ENCODE results near the gene TXNL1.

DNA sequence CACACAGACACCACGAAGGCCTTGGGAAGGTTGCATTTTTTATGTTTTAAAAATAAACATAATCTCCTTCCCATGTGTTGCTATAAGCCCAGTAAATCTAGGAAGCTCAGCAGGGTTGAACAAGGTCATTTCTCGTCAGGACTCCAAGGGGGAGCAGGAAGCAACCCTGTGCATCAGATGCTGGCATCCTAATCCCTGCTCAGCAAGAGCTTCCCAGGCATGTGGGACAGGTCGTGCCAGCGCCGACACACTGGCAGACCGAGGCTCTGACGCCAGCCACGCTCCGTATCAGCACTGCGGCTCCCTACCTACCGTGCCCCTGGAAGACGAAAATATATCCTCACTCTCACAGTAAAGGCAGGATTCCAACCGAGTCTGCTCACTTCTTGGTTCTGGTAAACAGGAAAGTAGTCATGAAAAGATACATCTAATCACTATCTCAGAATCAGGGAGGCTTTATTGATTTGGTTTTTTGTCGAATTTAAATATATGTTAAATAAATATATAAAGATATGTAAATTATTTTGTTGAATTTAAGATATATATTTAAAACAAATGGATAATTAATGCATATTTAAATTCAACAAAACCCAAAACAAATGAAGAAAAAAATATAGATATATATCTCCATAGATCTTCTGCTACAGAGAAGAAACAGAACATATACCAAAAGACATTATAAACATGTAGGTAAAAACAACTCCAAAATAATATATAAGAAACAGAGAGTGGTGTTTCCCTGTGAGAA is 61.4 kb downstream of the TXNL1 start:
- TF ChIP-seq EZH2 (IDR thresholded peaks at IDR 0.05; ENCODE audit: low read length, unreplicated experiment) (no peak), EZH2phosphoT487 (IDR thresholded peaks at IDR 0.05; ENCODE audit: borderline replicate concordance, low read length) (no peak)
- TF ChIP-seq, protein P1, sequence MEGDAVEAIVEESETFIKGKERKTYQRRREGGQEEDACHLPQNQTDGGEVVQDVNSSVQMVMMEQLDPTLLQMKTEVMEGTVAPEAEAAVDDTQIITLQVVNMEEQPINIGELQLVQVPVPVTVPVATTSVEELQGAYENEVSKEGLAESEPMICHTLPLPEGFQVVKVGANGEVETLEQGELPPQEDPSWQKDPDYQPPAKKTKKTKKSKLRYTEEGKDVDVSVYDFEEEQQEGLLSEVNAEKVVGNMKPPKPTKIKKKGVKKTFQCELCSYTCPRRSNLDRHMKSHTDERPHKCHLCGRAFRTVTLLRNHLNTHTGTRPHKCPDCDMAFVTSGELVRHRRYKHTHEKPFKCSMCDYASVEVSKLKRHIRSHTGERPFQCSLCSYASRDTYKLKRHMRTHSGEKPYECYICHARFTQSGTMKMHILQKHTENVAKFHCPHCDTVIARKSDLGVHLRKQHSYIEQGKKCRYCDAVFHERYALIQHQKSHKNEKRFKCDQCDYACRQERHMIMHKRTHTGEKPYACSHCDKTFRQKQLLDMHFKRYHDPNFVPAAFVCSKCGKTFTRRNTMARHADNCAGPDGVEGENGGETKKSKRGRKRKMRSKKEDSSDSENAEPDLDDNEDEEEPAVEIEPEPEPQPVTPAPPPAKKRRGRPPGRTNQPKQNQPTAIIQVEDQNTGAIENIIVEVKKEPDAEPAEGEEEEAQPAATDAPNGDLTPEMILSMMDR (conservative IDR thresholded peaks at IDR 0.05; ENCODE audit: low read depth, low read length): no peak
